HUES48 (cell line): ENCODE measurements around the gene LOXL4.

Experiments used
- H3K27ac ChIP-seq: one replicate; pipeline ENCODE4 v1.7.0; 2013; ENCODE audit warnings: low read depth, low read length, inconsistent platforms
- H3K27me3 ChIP-seq: 2 replicates; pipeline ENCODE4 v1.6.1; 2013; ENCODE audit warnings: mild to moderate bottlenecking, low read length; ENCODE audit not compliant: control insufficient read depth, insufficient read depth
- H3K36me3 ChIP-seq: 2 replicates; pipeline ENCODE4 v1.6.1; 2013; ENCODE audit warnings: low read length; ENCODE audit not compliant: control insufficient read depth, insufficient read depth
- H3K4me1 ChIP-seq: 2 replicates; pipeline ENCODE4 v1.6.1; 2013; ENCODE audit warnings: mild to moderate bottlenecking, low read length; ENCODE audit not compliant: control insufficient read depth, insufficient read depth
- H3K4me3 ChIP-seq: 2 replicates; pipeline ENCODE4 v1.5.1; 2013; ENCODE audit warnings: mild to moderate bottlenecking, low read depth, low read length
- H3K9ac ChIP-seq: 2 replicates; pipeline ENCODE4 v1.6.1; 2013; ENCODE audit warnings: mild to moderate bottlenecking, low read depth, low read length, moderate library complexity
- H3K9me3 ChIP-seq: 2 replicates; pipeline ENCODE4 v1.6.1; 2013; ENCODE audit warnings: low read length; ENCODE audit not compliant: control insufficient read depth, insufficient read depth

Gene LOXL4

DNA sequence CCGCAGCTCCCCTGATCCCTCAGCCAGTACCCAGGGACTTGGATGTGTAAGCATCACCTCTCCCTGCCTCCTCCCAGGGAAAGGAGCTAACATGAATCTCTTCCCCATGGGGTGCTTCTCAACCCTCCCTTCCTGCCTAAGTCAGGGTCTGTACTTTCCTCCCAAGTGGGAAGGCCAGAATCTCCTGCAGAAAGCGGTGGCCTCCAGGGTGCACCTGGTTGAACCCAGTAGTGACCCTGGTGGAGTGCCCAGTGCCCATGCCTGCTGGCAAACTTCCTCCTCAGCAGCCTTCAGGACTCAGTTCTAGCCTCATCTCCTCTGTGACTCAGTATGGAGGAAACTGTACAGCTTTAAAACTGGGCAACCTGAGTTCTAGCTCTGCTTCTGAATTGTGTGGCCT lies 2.8 kb upstream of the LOXL4 start:
- Histone ChIP-seq H3K36me3 (no peaks in the 10 kb centered on the region), H3K27me3 (peaks cover 11% of the 10 kb centered on the region), H3K4me3 (no peak overlapping the region), H3K9ac (no peak overlapping the region), H3K9me3 (no peaks in the 10 kb centered on the region), H3K4me1 (peaks cover 17% of the 10 kb centered on the region), H3K27ac (no peak overlapping the region)

GRCh38 chr10:98270073-98270740 lies 2.2 kb upstream of the LOXL4 start:
- Histone ChIP-seq H3K4me3 (no peak overlapping the region), H3K27me3 (peaks cover 11% of the 10 kb centered on the region), H3K9ac (no peak overlapping the region), H3K9me3 (no peaks in the 10 kb centered on the region), H3K27ac (no peak overlapping the region), H3K4me1 (peaks cover 21% of the 10 kb centered on the region), H3K36me3 (no peaks in the 10 kb centered on the region)

- H3K27ac ChIP-seq = no peak overlapping the region
- H3K4me3 ChIP-seq = no peak overlapping the region
- H3K9ac ChIP-seq = no peak overlapping the region
- peaks cover 21% of the 10 kb centered on the region for H3K4me1 ChIP-seq
- H3K27me3 ChIP-seq = peaks cover 11% of the 10 kb centered on the region
- H3K9me3 ChIP-seq = no peaks in the 10 kb centered on the region
- no peaks in the 10 kb centered on the region for H3K36me3 ChIP-seq
Observed at GRCh38 chr10:98269435-98269912, 1.5 kb upstream of the LOXL4 start.

DNA sequence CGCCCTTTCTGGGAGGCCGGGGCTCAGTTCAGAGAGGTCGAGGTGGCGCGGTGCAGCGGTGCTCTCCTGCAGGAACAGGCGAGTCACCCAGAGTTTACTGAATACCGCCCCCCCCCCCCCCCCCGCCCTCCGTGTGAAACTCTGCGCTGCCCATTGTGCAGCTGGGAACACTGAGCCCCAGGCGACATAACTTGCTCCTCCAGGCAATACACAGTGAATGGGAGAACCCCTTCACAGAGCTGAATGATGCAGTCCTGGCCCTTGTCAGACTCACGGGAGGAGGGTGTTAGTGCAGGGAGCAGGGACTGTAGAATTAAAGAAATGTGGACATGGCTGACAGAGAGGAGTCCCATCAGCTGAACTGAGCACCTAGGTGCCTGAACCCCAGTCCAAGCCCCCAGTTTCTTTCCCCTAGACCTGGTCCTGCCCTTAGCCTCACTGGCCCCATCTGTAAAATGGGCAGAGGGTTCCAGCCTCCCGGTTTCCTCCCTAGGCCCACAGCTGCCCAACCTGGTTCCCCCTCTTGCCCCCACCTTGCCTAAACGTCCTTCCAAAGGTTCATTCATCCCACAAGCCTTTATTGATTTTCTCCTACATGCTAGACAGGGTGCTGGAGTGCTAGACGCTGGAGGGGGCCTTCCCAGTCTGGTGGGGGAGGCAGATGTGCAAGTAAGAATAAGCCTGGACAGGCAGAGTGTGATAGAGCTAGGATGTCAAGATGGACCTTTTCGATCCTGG lies 869 bp upstream of the LOXL4 start:
- Histone ChIP-seq H3K27me3 (peaks cover 11% of the 10 kb centered on the region), H3K4me3 (peak overlapping the region; percentile 66), H3K9me3 (no peaks in the 10 kb centered on the region), H3K36me3 (no peaks in the 10 kb centered on the region), H3K9ac (no peak overlapping the region), H3K27ac (no peak overlapping the region), H3K4me1 (peaks cover 21% of the 10 kb centered on the region)

GRCh38 chr10:98267069-98267893 lies 713 bp downstream of the LOXL4 start:
- Histone ChIP-seq H3K36me3 (no peaks in the 10 kb centered on the region), H3K27me3 (peaks cover 11% of the 10 kb centered on the region), H3K9ac (no peak overlapping the region), H3K27ac (no peak overlapping the region), H3K4me3 (peak overlapping the region; percentile 47), H3K9me3 (no peaks in the 10 kb centered on the region), H3K4me1 (peaks cover 15% of the 10 kb centered on the region)

- peaks cover 15% of the 10 kb centered on the region for H3K4me1 ChIP-seq
- peaks cover 11% of the 10 kb centered on the region for H3K27me3 ChIP-seq
- no peak overlapping the region for H3K4me3 ChIP-seq
- H3K9me3 ChIP-seq = no peaks in the 10 kb centered on the region
- no peaks in the 10 kb centered on the region for H3K36me3 ChIP-seq
- no peak overlapping the region for H3K27ac ChIP-seq
- H3K9ac ChIP-seq = no peak overlapping the region
Observed at GRCh38 chr10:98266647-98267046, 1.3 kb downstream of the LOXL4 start.

- H3K27me3 ChIP-seq = peaks cover 11% of the 10 kb centered on the region
- H3K9ac ChIP-seq = no peak overlapping the region
- H3K9me3 ChIP-seq = no peaks in the 10 kb centered on the region
- H3K4me3 ChIP-seq = no peak overlapping the region
- H3K36me3 ChIP-seq = no peaks in the 10 kb centered on the region
- no peak overlapping the region for H3K27ac ChIP-seq
- peaks cover 15% of the 10 kb centered on the region for H3K4me1 ChIP-seq
Observed at GRCh38 chr10:98265403-98266378, 2.3 kb downstream of the LOXL4 start.

- Histone ChIP-seq H3K27me3 (peaks cover 11% of the 10 kb centered on the region), H3K36me3 (no peaks in the 10 kb centered on the region), H3K4me1 (peaks cover 9% of the 10 kb centered on the region), H3K9ac (no peak overlapping the region), H3K27ac (no peak overlapping the region), H3K4me3 (no peak overlapping the region), H3K9me3 (no peaks in the 10 kb centered on the region)
Observed at GRCh38 chr10:98264378-98265065, 3.5 kb downstream of the LOXL4 start.

GRCh38 chr10:98263088-98263487 lies 4.9 kb downstream of the LOXL4 start:
- H3K27me3 ChIP-seq = peaks cover 8% of the 10 kb centered on the region
- H3K27ac ChIP-seq = no peak overlapping the region
- H3K9ac ChIP-seq = no peak overlapping the region
- no peaks in the 10 kb centered on the region for H3K36me3 ChIP-seq
- no peak overlapping the region for H3K4me3 ChIP-seq
- H3K4me1 ChIP-seq = peaks cover 7% of the 10 kb centered on the region
- H3K9me3 ChIP-seq = no peaks in the 10 kb centered on the region

- peaks cover 5% of the 10 kb centered on the region for H3K4me1 ChIP-seq
- no peak overlapping the region for H3K9ac ChIP-seq
- H3K27me3 ChIP-seq = peaks cover 6% of the 10 kb centered on the region
- H3K9me3 ChIP-seq = no peaks in the 10 kb centered on the region
- no peaks in the 10 kb centered on the region for H3K36me3 ChIP-seq
- H3K27ac ChIP-seq = no peak overlapping the region
- no peak overlapping the region for H3K4me3 ChIP-seq
Observed at GRCh38 chr10:98262571-98262970, 5.4 kb downstream of the LOXL4 start.
